NCI-H345 (cell line): ENCODE measurements around the gene CHP2.
"Not testable (repeated sequence)": the region's sequence is repeated elsewhere in the genome, so short reads cannot be mapped to it uniquely, and the experiment has no call there.

Experiments used
- DNase-seq: peaks from one replicate; lab custom pipeline; 2025; lab: John Stamatoyannopoulos, UW

CHP2 gene

DNA sequence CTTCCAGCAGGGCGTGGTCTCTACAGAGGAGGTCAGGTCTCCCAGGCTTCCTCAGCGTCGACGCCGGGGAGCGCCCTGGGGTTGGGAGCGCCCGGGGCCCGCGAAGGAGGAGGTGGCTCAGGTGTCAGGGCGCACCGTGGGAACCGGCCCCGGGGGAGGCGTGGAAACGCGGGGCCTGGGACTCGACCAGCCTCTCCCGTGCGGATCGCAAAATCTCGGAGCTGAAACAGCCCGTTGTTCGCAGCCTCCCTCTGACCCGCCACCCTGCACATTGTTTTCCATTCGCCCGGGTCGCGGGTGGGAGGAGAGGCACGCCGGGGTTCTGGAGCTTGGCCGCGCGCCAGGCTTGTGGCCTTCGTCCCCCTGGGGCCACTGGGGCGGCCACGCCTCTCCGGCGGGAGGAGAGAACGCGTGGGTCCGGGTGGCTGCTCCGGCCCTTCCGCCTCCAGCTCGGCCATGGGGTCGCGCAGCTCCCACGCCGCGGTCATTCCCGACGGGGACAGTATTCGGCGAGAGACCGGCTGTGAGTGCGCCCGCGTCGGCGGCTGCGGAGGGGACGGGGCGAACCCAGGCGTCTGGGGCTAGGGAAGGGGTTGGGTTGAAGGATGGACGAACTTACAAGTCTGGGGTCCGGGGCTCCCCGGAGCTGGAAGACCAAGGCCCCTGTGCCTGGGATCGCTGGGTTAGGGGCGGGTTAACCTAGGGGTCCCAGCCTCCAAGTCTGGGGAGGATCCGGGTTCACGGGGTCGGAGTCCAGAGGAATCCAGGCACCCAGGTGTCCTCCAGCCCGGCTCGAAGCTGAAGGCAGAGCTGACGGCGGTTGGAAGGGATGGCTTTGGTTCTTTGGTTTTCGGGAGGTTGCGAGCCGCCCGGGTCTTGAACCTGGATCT lies at the start of gene CHP2:
Gene CHP2 (plus strand): TSS at position 433 of the 890 bp plus-strand sequence. CDS start 24 bp downstream, at position 457.
- DNase-seq = no peak

DNA sequence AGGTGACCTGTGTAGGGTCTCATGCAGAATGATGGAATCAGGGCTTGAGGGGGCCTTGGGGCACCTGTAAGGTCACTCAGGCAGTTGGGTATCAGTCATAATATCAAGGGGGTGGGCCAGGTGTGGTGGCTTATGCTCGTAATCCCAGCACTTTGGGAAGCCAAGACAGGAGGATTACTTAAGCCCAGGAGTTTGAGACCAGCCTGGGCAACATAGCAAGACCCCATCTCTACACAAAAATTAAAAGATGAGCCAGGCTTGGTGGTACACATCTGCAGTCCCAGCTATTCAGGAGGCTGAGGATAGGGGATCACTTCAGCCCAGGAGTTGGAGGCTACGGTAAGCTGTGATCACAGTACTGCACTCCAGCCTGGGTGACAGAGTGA lies 49.3 kb upstream of the CHP2 start:
- no peak for DNase-seq

DNA sequence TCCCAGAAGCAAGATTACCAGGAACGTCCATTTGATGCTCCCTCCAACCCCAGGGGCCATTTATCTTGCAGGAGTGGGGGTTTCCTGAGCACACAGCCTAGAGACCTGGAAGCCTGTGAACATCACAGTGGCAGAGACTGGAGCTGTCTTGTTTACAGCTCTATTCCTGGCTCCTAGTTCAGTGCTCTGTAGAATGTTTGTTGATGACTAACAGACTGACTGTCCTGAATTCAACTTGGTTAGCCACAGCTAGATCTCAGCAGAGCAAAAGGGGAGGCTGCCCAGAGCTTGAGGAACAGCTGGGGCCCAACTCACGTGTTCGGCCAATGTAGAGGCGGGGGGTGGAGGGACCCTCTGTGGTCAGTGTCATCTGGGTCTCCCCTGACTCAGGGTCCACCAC lies 48.4 kb upstream of the CHP2 start:
- no peak for DNase-seq

DNA sequence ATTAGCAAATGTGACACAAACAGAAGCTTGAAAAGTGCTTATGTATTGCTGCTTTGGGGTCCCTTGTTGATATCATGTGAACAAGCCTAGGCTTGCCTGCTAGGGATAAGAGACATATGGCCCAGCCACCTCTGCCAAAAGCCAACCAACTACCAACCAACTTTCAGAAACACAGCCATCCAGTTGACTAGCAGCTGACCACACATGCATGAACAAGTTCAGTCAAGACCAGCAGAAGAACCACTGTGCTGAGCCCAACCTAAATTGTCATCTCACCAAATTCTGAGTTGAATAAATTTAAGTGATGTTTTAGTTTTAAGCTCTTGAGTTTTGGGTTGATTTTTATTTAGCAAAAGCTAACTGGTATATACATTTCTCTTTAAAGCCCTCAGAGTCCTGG lies 45.3 kb upstream of the CHP2 start:
- no peak for DNase-seq

DNA sequence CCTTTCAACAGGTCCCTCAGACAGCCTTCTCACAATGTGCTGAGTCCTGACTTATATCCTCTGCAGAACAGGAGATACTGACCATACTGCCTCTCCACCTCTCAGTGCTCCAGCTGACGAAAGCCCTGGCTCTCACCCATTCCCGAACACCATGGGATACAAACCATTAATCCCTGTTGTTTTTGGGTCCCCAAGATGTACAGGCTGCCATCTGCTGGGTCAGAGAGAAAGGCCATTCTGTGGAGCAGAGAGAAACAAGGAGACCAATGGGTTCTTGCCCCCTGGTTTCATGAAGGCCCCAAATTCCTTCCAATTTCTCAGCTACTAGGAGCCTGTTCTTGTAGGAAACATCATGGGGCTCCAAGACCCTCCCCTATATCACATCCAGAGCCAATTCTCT lies 44.8 kb upstream of the CHP2 start:
- no peak for DNase-seq

DNA sequence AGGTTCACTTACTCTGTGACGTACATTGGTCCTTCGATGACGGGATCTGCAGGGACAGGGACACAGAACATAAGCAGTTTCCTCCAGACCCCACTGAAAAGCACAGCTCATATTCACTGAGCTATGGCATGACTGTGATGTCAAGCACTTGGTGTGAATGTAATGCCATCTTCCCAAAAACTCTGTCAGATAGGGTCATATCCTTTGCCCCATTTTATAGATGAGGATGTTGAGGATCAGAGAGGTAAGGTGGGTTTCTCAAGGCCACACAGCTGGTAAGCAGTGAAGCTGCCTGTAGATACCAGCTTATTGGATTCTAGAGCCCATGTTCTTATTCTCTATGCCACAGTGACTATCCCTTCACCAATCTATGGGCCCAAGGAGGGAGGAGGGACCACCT lies 44.3 kb upstream of the CHP2 start:
- no peak for DNase-seq

DNA sequence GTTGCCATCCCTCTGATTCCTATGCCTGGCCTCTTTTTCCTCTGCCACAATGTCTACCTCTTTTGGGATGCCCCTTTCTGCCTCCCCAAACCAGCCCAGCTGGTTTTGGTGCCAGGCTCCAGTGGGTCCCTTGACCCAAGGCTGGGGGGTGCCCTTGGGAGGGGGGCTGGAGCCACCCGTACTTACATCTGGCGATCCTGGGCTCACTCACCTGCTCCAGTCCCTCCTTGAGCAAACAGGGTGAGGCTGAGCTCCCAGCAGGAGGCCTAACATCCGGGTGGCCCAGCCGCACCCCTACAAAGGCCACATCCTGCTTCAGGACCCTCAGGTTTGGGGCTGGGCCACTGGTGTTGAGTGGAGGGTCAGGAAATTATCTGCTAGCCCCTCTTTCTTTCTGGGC lies 43.0 kb upstream of the CHP2 start:
- no peak for DNase-seq

DNA sequence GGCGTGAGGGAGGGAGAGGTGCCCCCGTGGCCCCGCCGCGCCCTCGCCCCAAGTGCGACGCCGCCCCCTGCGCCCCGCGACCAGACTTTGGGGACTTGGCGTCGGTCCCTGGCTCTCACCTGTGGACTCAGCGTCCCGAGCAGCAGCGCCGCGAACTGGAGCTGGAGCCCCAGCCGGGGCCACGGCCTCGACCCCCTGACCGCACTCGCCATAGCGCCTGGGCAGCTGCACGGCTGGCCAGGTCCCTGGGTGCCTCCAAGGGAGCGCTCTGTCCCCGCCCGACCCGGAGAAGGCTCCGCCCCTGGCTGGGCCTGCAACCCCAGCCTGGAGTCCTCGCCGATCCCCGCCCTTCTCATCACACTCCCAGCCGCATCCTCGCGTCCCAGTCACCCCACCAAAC lies 41.9 kb upstream of the CHP2 start, which contains the start of gene ERN2:
Gene ERN2 (minus strand): TSS at position 247 of the 400 bp plus-strand sequence. CDS start 35 bp downstream, at position 212.
- DNase-seq = no peak

DNA sequence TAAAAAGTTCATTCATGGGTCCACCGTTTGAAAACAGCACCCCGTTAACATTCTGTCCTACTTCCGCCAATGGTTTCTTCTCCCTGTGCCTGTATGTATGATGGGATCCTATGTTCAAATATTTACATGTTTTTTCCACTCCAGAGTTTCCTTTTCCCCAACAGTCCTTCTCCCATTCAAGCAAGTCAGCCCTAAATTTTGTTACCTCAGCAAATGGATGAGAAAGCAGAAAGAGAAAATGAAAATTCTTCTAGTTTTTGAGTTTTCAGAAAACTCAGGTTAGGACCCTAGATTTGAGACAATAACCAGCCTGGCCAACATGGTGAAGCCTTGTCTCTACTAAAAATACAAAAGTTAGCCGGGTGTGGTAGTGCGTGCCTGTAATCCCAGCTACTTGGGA lies 38.3 kb upstream of the CHP2 start:
- no peak for DNase-seq

DNA sequence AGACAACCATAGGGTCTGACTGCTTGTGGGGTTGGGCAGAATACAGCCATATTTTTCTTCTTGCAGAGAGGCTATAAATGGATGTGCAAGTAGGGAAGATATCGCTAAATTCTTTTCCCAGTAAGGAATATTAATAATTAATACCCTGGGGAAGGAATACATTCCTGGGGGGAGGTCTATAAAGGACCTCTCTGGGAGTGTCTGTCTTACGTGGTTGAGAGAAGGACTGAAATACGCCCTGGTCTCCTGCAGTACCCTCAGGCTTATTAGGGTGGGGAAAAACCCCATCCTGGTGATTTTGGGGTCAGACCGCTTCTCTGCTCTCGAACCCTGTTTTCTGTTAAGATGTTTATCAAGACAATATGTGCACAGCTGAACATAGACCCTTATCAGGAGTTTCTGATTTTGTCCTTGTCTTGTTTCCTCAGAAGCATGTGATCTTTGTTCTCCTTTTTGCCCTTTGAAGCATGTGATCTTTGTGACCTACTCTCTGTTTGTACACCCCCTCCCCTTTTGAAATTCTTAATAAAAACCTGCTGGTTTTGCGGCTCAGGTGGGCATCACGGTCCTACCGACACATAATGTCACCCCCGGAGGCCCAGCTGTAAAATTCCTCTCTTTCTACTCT lies 32.1 kb upstream of the CHP2 start:
- not testable (repeated sequence) for DNase-seq

DNA sequence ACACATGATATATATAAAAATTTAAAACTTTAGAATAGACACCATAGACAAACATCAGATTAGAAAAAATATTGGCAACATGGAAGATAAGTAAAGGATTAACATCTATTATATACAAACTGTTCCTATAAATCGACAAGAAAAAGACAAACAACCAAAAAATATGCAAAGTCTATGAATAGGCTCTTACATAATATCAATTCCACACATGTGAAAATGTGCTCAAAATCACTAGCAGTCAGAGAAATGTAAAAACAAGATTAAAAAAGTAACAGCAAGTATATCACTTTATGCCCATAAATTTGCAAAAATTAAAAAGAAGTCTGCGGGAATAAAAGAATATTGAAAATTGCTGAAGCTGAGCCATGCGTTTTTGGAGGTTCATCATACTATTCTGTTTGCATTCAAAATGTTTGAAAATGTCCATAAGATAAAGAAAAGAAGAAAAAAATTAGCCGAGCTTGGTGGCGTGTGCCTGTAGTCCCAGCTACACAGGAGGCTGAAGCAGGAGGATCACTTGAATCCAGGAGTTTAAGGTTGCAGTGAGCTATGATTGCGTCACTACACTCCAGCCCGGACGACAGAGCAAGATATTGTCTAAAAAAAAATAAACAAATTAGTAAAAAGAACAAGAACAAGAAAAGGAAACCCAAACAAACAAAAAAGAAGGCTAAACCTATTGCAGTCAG lies 30.6 kb upstream of the CHP2 start:
- no peak for DNase-seq

DNA sequence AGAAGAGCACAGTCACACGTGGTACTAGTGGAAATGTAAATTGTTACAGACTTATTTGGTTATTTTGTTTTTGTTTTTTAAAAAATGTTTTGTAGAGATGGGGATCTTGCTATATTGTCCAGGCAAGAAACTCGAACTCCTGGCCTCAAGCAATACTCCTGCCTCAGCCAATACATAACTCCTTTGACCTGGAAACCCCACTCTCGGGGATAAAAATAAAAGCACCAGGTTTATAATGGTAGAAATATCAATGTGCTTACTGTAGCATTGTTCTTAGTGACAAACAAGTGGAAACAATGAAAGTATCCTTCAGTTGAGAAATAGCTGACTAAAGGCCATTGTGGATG lies 30.1 kb upstream of the CHP2 start:
- no peak for DNase-seq

DNA sequence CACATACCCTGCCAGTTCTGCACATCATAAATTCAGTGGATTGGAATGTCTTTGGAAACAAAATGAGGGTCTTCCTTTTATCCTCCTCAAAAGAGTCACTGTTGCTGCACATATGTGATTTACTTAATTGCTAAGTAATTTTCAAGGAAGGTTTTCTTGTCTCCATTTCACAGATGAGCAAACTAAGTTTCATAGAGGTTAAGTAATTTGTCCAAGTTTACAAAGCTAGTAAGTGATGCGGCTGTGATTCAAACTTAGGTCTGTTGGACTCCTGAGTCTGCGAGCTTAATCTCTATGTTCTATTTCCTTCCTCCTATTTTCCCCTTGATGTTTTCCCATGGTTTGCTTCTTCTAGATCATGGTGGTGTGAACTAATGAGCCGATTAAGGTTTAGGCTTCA lies 28.1 kb upstream of the CHP2 start:
- DNase-seq = no peak

DNA sequence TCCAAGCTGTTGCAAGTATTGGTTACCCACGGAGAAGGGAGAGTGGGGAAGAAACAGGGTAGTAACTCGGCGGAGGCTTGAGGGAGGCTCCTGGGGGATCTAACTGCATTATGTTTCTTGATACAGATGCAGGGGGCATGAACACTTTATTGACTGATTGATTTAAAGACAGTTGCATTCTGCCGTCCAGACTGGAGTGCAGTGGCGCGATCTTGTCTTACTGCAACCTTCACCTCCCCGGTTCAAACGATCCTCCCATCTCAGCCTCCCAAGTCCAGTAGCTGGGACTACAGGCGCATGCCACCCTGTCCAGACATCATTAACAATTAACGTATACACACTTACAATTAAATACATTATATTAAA lies 26.7 kb upstream of the CHP2 start:
- DNase-seq = no peak

DNA sequence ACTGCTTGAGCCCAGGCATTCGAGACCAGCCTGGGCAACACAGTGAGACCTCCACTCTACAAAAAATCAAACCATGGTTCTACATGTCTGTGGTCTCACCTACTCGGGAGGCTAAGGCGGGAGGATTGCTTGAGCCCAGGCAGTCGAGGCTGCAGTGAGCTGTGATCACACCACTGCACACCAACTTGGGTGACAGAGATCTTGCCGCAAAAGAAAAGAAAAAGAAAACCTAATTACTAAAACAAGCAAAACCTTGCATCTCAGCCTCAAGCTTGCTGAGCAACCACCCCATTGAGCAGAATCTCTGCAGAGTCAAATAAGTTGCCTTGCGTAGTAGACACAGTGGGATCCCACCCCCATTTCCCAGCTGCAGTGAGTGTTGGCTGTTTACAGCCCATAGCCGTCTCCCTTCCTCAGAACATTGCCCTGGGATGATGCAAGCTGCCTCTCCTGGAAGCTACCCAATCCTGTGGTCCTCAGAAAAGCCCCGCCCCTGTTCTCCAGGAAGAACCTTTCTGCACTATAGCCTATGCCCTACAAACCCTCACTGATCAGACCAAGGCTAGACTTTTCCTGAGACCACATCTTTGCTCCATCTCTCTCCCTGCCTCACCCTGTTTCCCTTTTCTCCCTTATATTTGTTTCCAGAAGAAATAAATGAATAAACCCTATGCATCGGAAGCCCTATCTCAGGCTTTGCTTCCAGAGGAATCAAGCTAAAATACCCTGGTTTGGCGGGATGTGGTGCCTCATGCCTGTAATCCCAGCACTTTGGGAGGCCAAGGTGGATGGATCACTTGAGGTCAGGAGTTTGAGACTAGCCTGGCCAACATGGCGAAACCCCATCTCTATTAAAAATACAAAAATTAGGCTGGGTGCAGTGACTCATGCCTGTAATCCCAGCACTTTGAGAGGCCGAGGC lies 25.1 kb upstream of the CHP2 start:
- no peak for DNase-seq

DNA sequence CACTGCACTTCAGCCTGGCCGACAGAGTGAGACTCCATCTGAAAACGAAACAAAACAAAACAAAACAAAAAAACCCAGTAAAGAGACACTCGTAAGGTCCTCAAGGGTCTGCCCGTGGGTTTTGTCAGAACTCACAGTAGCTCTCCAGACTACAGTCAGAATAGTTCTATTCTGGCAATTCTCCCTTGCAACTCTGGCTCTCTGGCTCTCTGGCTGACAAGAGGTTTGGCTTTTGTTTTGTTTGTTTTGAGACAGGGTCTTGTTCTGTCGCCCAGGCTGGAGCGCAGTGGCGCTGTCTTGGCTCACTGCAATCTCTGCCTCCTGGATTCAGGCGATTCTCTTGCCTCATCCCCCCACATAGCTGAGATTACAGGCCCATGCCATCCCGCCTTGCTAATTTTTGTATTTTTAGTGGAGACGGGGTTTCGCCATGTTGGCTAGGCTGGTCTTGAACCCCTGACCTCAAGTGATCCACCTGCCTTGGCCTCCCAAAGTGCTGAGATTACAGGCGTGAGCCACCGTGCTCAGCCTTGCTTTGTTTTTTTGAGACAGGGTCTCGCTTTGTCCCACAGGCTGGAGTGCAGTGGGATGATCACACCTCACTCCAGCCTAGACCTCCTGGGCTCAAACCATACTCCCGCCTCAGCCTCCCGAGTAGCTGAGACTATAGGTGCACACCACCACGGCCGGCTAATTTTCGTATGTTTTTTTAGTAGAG lies 20.5 kb upstream of the CHP2 start:
- no peak for DNase-seq

DNA sequence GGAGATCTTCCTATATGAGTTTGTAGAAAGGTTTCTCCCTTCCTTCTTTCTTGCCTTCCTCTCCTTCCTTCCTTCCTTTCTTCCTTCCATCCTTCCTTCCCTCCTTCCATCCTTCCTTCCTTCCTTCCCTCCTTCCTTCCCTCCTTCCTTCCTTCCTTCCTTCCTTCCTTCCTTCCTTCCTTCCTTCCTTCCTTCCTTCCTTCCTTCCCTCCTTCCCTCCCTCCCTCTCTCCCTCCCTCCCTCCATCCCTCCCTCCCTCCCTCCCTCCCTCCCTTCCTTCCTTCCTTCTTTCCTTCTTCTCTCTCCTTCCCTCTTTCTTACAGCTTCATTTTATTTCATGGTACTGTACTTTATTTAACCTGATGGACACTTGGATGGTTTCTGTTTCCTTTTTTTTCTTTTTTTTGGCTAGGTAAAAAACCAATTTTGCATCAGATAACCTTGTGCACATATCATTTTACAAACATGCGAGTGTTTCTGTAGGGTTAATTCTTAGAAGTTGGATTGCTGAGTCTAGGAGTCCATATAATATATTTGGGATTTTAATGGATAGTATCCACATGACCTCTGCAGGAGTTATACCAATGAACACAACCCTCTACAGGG lies 17.3 kb upstream of the CHP2 start:
- DNase-seq = not testable (repeated sequence)

DNA sequence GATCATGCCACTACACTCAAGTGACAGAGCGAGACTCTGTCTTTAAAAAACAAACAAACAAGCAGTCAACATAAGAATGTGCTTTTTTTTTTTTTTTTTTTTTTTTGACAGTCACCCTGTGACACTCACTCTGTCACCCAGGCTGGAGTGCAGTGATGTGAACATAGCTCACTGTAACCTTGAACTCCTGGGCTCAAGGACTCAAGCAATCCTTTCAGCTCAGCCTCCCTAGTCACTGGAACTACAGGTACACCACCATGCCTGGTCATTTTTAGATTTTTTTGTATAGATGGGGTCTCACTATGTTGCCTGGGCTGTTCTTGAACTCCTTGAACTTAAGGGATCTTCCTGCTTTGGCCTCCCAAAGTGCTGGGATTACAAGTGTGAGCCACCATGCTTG lies 15.3 kb upstream of the CHP2 start:
- DNase-seq = no peak

DNA sequence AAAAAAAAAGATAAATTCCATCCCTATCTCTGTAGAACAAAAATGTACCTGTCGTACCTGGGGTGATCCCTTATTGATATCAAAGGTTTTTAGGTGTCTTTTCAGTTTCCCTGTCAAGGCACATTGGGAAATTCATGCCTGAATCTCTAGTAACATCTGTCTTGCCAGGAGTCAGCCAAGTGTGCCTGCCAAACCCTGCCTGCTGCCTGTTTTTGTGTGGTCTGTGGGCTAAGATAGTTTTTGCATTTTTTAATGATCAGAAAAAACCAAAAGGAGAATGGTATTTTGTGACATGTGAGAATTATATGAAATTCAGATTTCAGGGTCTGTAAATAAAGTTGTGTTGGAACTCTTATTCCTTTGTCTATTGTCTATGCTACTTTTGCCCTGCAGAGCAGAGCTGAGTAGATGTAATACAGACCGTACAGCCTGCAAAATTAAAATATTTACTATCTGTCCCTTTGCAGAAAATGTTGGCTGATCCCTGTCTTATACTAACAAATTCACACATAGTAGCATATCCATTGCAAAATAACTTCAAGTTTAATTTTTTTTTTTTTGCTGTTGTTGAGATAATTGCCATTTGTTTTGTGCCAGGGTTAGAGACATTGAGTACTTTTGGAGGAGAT lies 13.0 kb upstream of the CHP2 start:
- DNase-seq = no peak

DNA sequence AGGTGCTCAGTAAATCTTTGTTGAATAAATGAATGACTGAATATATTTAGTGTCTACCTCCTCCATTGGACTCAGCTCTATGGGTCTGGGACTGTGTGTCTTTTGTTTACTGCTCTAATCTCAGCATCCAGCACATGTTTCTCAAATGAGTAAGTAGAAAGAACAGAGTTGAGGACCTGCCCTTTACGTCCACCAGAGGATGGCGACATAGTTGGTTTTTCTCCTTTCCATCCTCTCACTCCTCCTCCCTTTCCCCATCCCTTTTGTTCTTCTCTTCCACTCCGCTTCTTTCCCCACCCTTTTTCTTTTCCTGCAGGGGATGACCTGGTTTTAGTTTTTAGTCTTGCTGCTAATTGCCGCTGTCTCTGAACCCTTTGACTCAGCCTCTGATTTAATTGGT lies 12.1 kb upstream of the CHP2 start:
- no peak for DNase-seq
